Muscle layer of colon (tissue), 2 donors: ENCODE measurements around the gene ST6GAL2.

ENCODE experiments used
- H3K27ac ChIP-seq: one replicate; pipeline ENCODE4 v1.7.0; 2013; ENCODE audit warnings: low read depth, mild to moderate bottlenecking, low read length, moderate library complexity
- H3K27me3 ChIP-seq, 2 donors: one replicate each; pipeline ENCODE4 v1.7.0; 2013; ENCODE audit warnings: low read length in 2 of 2, mild to moderate bottlenecking in 2 of 2; ENCODE audit not compliant: insufficient read depth in 2 of 2, control insufficient read depth in 1 of 2
- H3K36me3 ChIP-seq: one replicate; pipeline ENCODE4 v1.7.0; 2013; ENCODE audit warnings: mild to moderate bottlenecking, low read length; ENCODE audit not compliant: insufficient read depth
- H3K4me1 ChIP-seq: one replicate; pipeline ENCODE4 v1.7.0; 2013; ENCODE audit warnings: mild to moderate bottlenecking, low read length; ENCODE audit not compliant: insufficient read depth
- H3K4me3 ChIP-seq, 2 donors: one replicate each; pipeline ENCODE4 v1.7.0; 2013; ENCODE audit warnings: low read length in 2 of 2, low read depth in 1 of 2, mild to moderate bottlenecking in 1 of 2, moderate library complexity in 1 of 2
- H3K9ac ChIP-seq: one replicate; pipeline ENCODE4 v1.7.0; 2013; ENCODE audit warnings: low read length
- H3K9me3 ChIP-seq: one replicate; pipeline ENCODE4 v1.7.0; 2013; ENCODE audit warnings: mild to moderate bottlenecking, low read length
- donor health status: abdominal sarcoma.
- donor health status: Adenocarcinoma of cecum.

ST6GAL2 gene, protein sequence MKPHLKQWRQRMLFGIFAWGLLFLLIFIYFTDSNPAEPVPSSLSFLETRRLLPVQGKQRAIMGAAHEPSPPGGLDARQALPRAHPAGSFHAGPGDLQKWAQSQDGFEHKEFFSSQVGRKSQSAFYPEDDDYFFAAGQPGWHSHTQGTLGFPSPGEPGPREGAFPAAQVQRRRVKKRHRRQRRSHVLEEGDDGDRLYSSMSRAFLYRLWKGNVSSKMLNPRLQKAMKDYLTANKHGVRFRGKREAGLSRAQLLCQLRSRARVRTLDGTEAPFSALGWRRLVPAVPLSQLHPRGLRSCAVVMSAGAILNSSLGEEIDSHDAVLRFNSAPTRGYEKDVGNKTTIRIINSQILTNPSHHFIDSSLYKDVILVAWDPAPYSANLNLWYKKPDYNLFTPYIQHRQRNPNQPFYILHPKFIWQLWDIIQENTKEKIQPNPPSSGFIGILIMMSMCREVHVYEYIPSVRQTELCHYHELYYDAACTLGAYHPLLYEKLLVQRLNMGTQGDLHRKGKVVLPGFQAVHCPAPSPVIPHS

DNA sequence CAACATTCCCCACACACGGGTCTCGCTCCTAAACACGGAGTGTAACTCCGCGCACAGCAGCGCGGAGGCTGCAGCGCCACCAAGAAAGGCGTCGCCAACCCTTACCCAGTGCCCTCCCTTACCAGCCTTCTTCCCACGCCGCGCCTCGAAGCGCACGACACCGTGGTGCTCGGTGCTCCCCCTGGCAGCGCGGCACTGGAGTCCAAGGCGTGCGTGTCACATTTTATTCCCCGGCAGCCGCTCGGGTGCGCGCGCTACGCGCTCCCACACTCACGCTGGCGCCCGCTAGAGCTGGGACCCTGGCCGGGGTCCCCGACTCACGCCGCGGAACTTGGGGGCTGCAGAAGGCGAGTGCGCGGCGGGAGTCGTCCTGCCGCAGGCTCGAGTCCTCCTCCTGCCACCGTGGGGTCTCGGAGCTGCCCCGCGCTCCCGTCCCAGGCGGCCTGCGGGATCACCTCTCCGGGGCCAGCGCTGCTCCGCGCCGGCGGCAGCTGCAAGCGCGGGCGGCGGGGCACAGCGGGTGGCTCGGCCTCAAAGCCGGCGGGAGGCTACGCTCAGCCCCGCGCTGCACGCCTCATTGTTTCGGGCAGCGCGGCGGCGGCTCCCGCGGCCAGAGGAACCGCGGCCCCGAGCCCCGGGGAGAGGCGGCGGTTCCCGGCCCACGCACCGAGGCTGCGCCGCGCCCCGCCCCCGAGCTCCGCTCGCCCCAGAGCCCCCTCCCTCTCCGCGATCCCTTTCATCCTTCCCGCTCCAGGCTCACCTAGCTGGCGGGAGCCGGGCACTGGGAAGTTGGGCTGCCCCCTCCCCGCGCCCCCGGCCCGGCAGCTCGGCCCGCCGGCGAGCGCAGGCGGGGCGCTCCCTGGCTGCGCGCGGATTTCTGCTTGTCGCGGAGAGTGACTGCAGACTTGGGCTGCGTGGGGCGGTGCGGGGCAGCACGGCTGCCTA is at the start of gene ST6GAL2:
Gene ST6GAL2 (minus strand): TSS at position 197 of the 945 bp plus-strand sequence. CDS start 42,190 bp downstream, outside the sequence.
- peak within 1 kb of the TSS; percentile 58 for H3K27ac ChIP-seq
- H3K36me3 ChIP-seq = no peaks in the 10 kb centered on the region
- peaks cover 0 to 24% of the 10 kb centered on the region in 2 donors for H3K27me3 ChIP-seq
- H3K9me3 ChIP-seq = no peaks in the 10 kb centered on the region
- H3K4me1 ChIP-seq = peaks cover 5% of the 10 kb centered on the region
- H3K9ac ChIP-seq = no peak within 1 kb of the TSS
- peak within 1 kb of the TSS; percentile 64 to 87 for H3K4me3 ChIP-seq

DNA sequence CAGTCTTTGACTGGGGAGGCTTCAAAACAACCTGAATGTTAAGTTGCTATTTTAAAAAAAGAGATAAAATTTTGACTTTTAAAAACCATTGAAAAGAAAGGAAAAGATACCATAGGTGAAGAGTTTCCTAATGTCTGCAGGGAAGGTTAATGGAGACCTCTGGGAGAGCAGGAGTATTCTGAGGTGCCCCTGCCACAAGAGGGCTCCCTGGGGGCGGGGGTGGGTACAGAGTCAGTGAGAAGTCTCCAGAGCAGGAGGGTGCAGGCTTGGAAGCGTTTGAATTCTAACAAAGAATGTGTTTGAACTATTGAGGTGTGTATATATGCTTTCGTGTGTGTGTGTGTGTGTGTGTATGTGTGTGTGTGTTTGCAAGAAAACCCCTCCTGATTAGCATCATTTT is 46.7 kb upstream of the ST6GAL2 start:
- Histone ChIP-seq H3K4me1 (no peaks in the 10 kb centered on the region), H3K4me3 (no peak overlapping the region), H3K9ac (no peak overlapping the region), H3K27me3 (no peaks in the 10 kb centered on the region), H3K27ac (no peak overlapping the region), H3K9me3 (no peaks in the 10 kb centered on the region), H3K36me3 (no peaks in the 10 kb centered on the region)

DNA sequence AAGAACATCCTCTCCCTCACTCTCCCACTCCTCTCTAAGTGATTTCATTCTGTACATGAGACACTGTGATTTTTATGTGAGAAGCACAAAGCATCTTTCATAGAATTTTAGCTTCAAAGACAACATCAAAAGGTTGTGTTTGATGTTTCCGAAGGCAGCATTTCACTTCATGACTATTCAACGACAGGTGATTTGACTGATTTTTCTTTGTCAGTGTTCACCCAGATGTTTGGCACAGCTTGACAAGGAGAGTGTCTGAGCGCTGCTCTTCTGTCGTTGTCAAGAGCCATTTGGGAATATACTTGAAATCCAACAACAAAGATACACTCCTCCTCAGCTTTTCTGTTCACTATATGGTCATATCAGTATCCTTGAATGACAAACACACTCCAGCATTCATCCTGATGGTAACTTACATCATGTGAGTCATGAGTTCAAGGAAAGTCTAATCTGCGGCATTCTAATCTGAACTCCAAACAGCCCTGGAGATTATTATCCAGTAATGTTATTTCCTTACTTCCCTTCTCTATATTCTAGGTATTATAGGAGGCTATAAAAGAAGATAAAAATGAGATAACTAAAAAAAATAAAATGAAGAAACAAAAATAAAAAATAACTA is 45.9 kb upstream of the ST6GAL2 start:
- Histone ChIP-seq H3K9ac (no peak overlapping the region), H3K27me3 (no peaks in the 10 kb centered on the region), H3K27ac (no peak overlapping the region), H3K9me3 (no peaks in the 10 kb centered on the region), H3K4me3 (no peak overlapping the region), H3K4me1 (no peaks in the 10 kb centered on the region), H3K36me3 (no peaks in the 10 kb centered on the region)

DNA sequence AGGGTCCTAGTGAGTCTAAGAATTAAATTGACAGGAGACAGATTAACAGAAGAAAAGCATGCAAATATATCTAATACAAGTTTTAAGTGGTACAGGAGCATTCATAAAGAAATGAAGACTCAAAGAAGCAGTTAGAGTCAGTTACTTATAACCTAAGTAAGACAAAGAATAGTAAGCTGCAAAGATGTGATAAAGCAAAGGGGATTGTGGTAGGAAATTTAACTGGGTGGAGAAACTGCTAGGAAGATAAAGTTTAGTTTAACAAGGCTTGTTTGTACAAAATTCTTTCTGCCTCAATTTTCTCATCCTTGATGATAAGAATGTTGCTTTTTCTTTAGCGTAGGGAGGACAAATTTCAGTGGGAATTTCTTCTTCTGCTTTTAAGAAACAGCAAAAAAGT is 35.5 kb upstream of the ST6GAL2 start:
- no peaks in the 10 kb centered on the region for H3K36me3 ChIP-seq
- no peaks in the 10 kb centered on the region for H3K9me3 ChIP-seq
- H3K4me3 ChIP-seq = no peak overlapping the region
- H3K27me3 ChIP-seq = no peaks in the 10 kb centered on the region
- no peaks in the 10 kb centered on the region for H3K4me1 ChIP-seq
- H3K9ac ChIP-seq = no peak overlapping the region
- H3K27ac ChIP-seq = no peak overlapping the region

DNA sequence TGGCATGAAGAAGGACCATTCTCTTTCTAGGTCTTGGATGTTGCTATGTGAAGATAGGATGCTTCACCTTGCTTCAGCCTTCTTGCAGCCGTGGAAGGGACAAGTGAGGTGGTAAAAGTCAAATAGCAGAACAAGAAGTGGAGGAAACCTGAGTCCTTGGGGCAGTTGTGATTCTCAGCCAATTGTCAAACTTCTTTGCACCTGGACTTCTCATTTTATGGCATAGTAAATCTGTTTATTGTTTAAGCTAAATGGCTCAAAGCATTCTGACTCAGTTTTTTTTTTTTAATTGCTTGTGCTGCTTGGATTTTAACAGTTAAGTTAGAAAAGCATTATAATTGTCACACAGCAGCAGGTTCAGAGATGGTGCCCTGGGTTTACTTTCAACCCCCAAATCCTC is 33.0 kb upstream of the ST6GAL2 start:
- Histone ChIP-seq H3K9ac (no peak overlapping the region), H3K4me3 (no peak overlapping the region), H3K4me1 (no peaks in the 10 kb centered on the region), H3K27me3 (no peaks in the 10 kb centered on the region), H3K36me3 (no peaks in the 10 kb centered on the region), H3K27ac (no peak overlapping the region), H3K9me3 (no peaks in the 10 kb centered on the region)

DNA sequence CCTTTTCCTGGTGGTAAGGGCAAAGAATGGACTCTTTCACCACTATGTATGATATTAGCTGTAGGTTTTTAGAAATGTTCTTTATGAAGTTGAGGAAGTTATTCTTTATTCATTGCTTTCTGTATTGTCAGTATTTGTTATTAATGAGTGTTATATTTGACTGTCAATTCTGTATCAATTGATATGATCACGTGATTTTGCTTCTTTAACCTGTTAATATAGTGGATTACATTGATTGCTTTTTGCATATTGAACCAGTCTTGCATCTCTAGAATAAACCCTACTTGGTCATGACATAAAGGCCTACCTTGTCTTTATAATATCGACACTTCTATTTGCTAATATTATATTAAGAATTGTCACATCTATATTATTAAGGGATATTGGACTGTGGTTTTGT is 18.3 kb upstream of the ST6GAL2 start:
- no peak overlapping the region for H3K9ac ChIP-seq
- no peaks in the 10 kb centered on the region for H3K9me3 ChIP-seq
- no peaks in the 10 kb centered on the region for H3K36me3 ChIP-seq
- no peaks in the 10 kb centered on the region for H3K27me3 ChIP-seq
- H3K4me3 ChIP-seq = no peak overlapping the region
- no peak overlapping the region for H3K27ac ChIP-seq
- H3K4me1 ChIP-seq = no peaks in the 10 kb centered on the region

DNA sequence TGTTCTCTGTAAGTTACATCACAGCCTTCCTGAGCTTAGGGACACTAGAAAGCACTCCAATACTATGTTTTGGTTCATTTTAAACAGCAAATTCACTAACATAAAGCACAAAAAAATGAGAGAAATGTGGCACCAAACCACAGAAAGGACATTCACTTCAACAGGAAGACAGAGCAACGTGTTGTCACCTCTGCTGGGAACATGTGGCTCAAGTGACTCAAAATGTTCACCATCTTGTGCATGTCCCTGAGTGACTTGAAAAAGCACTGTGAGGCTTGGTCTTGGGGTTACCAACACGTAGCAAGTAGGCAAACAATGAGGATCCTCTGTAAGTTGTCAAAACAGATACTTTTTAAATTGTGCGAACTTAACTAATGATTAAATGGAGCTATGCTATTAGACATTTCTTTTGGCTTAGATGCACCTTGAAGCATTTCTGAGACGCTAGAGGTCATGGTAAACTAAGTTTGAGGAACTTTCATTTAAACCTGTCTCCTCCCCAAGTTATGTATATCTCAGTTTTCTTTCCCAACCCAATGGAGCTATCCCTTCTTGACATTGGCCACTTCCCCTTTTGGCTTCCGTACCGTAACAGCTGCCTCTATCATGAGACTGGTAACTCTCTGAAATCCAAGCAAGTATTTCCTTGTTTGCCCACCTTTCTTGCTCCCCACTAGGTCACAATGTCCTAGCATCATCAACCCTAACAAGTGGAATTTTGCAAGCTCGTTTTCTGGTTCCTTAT is 14.0 kb upstream of the ST6GAL2 start:
- Histone ChIP-seq H3K9me3 (no peaks in the 10 kb centered on the region), H3K4me3 (no peak overlapping the region), H3K4me1 (no peaks in the 10 kb centered on the region), H3K9ac (no peak overlapping the region), H3K27me3 (no peaks in the 10 kb centered on the region), H3K27ac (no peak overlapping the region), H3K36me3 (no peaks in the 10 kb centered on the region)

DNA sequence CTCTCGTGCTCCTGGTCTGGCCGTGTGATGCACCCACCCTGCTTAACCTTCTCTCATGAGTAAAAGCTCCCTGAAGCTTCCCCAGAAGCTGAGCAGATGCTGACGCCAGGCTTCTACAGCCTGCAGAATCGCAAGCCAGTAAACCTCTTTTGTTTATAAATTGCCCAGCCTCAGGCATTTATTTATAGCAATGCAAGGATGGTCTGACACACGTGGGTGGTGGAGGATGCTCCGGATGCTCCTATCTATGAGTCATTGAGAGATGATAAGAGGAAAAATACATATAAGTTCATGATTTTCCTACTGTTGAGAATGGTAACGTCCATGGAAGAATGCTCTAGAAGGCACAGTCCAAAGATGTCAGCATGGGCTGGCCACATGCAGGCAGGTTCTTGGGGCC is 8.6 kb upstream of the ST6GAL2 start:
- Histone ChIP-seq H3K9ac (no peak overlapping the region), H3K27me3 (no peaks in the 10 kb centered on the region), H3K9me3 (no peaks in the 10 kb centered on the region), H3K4me1 (no peaks in the 10 kb centered on the region), H3K36me3 (no peaks in the 10 kb centered on the region), H3K4me3 (no peak overlapping the region), H3K27ac (no peak overlapping the region)

DNA sequence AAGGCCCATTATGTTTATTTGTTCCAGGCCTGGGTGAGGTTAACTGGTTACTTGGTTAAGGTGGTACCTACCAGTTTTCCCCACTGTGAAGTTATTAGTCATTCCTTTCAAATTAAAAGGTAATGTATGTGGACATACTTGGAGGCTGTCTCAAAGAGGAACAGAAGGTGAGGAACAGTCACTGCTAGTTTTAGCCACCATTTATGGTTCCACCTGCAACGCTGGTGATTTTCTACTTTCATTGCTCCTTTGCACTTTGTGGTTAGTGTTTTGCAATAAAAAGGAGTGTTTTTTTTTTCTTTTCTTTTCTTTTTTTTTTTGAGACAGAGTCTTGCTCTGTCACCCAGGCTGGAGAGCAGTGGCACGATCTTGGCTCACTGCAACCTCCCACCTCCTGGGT is 6.1 kb upstream of the ST6GAL2 start:
- Histone ChIP-seq H3K4me3 (no peak overlapping the region), H3K36me3 (no peaks in the 10 kb centered on the region), H3K9ac (no peak overlapping the region), H3K4me1 (no peaks in the 10 kb centered on the region), H3K27me3 (peaks cover 0 to 11% of the 10 kb centered on the region in 2 donors), H3K9me3 (no peaks in the 10 kb centered on the region), H3K27ac (no peak overlapping the region)

DNA sequence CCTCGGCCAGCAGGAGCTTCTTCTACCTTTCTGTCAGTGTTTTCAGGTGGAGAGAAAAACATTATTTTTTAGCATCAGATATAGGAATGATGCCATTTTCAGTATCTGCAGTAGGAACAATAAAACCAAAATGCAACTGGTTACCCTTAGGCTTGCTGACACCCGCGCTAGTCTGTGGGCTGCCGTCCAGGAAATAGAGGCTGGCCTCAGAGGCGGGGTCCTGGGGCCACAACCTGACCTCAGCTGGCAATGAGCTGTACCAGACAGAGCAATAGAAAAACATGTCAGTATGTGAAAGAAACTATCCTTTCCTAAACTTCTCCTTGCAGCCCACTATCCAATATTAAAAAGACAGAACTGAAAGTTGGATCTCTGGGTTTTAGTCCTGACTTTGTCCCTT is 4.6 kb upstream of the ST6GAL2 start:
- Histone ChIP-seq H3K9ac (no peak overlapping the region), H3K36me3 (no peaks in the 10 kb centered on the region), H3K27me3 (peaks cover 0 to 20% of the 10 kb centered on the region in 2 donors), H3K27ac (no peak overlapping the region), H3K9me3 (no peaks in the 10 kb centered on the region), H3K4me1 (no peaks in the 10 kb centered on the region), H3K4me3 (no peak overlapping the region)
